Suppressor macrophage treated with lipopolysaccharide for 1 hour (primary cell): ENCODE data around the gene CACNA1D.

Experiments
- DNase-seq, 3 donors: peaks; one replicate each; pipeline ENCODE4 v3.0.0-alpha.2; 2020 to 2022

CACNA1D gene

GRCh38 chr3:53721187-53722119 is 227.0 kb downstream of the CACNA1D start:
- DNase-seq: peak; percentile 34 to 49 (median 38)

GRCh38 chr3:53724566-53724965 is 230.2 kb downstream of the CACNA1D start:
- DNase-seq: no peak

DNA sequence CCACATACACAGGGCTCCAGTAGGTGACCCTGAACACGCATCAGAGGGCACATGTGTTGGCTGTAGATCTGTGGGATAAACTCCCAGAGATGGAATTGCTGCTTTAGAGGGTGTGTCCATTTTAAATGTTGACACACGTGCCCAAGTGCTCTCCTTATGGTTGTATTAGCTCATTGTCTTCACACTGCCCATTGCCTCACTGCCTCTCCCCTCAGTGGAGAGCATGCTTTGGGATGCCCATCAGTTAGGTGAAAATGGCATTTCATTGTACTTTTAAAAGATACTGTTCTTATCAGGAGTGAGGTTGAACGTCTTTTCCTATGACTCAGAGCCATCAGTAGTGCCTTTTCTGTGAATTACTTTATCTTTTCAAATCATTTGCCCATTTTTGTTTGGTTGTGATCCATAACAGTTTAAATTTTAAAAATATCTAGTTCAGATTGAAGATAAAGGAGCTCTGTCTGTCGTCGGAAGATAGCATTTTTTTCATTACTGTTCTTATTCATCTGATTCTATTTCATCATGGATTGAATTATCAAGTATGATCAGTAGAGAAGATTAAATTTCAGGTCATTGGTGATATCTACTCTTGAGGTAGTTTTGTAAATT is 231.1 kb downstream of the CACNA1D start:
- no peak for DNase-seq

DNA sequence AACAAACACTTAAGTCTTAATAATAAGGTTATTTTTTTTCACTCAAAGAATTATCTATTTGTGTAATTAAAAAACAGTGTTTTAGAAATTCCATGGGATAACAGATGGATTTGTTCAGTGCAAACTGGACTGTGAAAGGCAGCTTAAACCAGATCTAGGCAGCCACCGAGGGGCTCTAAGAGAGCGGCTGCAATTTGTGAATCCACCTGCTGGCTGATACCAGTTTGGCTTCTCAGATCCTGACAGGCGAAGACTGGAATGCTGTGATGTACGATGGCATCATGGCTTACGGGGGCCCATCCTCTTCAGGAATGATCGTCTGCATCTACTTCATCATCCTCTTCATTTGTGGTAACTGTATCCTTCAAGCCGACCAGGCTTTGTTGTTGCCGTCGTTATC is 232.2 kb downstream of the CACNA1D start:
- no peak for DNase-seq

DNA sequence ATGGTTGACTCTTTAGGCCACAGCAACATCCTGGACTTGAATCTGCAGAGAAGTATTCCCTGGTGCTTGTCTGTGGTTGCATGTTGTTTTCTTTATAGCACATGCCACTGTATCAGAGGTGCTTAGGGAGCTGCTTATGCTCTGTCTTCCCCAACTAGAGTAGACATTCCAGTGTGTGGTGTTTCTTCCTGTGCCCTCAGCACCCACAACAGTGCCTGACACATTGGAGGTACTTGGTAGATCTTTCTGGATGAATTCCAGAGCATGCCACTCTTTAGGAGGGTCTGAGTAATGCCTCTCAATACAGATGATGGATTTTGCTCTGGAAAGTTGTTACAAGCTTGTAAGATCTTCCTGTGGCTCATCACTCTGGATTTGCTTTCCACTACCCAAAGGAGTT is 234.2 kb downstream of the CACNA1D start:
- no peak for DNase-seq

GRCh38 chr3:53729159-53729558 is 234.7 kb downstream of the CACNA1D start:
- no peak for DNase-seq

- no peak for DNase-seq
These were observed 235.2 kb downstream of the CACNA1D start for GRCh38 chr3:53729618-53730017.

DNA sequence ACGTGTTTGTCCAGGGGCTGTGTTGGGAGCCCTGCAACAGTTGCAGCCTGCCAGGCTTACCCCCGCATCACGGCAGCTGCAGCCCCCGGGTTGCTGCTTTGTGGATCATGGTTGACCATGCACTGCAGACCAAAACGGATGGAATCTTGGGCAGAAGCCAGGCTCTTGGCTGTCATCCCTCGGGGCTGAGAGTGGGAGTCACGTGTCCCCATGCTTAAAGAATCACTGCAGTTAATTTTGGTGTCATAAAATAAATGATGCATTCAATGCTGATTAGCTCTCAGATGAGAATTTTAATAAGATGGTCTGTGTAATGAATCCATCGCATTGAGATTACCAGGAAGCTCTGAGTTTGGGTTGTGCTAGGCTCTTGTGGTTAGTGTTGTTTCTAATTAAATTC is 236.2 kb downstream of the CACNA1D start:
- no peak for DNase-seq

GRCh38 chr3:53731934-53732624 is 237.7 kb downstream of the CACNA1D start:
- no peak for DNase-seq

DNA sequence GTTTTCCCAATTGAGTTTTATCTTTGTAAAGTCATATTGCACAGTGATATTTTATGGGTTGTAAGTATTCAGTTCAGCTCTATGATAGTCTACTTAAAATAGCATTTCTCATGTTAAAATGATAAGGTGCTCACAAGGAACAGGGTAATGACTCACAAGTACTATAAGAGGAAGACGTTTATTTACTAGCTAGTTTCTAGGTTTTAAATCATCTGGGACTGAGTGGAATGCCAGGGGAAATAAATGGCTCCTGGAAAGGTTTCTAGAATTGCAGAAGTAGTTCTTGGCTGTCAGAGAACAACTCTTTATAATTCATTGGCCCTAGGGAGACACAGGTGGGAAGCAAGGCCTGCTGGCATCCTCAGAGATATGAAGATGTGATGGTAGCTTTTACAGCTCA is 239.0 kb downstream of the CACNA1D start:
- DNase-seq: no peak

DNA sequence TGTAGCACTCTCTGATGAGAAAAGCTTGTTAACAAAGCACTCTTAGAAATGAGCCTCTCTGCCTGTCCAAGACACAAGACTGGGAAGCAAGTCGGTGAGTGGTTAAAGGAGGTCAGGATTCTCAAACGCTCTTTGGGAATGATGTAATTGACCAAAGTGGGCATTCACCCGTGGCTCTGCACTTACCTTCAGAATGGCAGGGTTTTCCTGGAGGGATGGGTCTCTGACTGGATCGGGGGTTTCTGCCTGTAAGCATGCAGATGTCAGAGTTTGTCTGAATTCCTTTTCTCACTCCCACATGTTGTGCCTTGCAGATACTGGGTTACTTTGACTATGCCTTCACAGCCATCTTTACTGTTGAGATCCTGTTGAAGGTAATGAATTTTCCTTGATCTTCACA is 245.6 kb downstream of the CACNA1D start:
- DNase-seq: no peak

DNA sequence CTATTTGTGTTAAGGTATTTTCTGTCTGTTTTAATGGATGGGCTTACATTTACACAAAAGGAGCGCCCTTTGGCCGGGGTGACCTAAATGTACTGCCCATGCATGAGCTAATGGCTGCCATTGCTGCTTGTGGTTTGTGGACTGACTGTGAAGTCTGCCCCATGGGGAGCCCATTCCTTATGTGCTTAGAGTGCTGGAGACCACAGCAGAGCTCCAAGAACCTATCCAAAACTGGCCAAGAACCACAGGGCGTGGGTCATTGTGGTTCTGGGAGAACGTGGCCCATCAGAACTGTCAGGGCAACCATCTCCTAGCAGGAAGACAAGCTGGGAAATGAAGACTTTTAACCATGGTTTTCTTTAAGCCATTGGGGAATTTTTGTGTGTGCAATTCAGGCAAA is 246.5 kb downstream of the CACNA1D start:
- DNase-seq: no peak

- DNase-seq: peak in 2 of 3 donors; percentile 39 to 77
These were observed 249.9 kb downstream of the CACNA1D start for GRCh38 chr3:53744351-53744750.

- no peak for DNase-seq
These were observed 253.1 kb downstream of the CACNA1D start for GRCh38 chr3:53747559-53747958.

DNA sequence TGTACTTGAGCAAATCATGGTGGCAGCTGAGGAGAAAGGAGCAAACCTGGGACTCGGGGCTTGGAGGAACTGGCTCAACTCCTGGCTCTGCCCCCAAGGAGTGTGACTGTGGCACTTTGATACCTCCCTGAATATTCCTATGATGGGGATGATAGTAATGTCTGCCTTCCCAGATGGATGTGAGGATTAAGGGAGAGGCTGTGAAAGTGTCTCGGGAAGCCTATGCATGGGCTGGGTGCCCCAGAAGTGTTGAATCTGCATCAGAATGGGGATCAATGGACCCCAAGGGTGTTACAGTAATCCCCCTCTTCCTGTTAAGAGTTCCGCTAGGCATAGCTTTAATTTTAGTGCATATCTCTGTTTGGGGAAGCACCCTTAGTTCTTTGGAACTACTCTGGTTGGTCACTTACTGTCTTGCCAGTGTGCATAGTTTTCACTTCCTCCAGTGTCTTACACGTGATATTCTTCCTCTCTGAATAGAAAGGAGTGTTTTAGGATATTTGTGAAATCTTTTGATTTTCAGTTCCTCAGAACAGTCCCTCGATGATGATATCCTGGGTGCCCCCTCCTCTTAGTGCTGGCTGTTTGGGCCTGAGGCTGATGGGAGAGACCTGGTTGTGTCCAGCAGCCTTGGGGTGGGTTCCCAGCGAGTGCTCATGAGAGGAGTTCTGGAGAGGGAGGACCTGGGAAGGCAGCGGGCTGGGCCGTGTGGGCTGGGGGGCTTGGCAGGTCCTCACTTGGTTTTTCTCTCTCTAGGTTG is 254.3 kb downstream of the CACNA1D start:
- DNase-seq: peak; percentile 77 to 93 (median 91)

DNA sequence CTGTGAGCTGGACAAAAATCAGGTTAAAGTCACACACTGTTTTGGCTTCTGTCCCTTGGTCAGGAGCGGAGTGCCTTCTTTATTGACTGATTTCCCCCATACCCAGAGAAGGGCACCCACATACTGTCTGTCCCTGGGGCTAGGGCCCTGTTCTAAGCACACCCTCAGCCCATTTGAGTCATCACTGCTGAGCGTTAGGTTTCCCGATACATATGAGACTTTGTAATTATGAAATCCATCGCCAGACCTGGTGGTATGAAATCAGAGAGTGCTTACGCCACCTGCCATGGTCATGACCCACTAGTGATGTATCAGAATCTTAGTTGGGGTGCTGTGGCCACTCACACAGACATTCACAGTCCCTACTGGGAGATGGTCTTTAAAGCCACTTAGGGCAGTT is 255.0 kb downstream of the CACNA1D start:
- DNase-seq: peak; percentile 80 to 91 (median 89)

GRCh38 chr3:53750253-53751210 is 256.1 kb downstream of the CACNA1D start:
- DNase-seq: peak; percentile 59 to 66 (median 61)

- no peak for DNase-seq
These were observed 259.2 kb downstream of the CACNA1D start for GRCh38 chr3:53753518-53754183.

DNA sequence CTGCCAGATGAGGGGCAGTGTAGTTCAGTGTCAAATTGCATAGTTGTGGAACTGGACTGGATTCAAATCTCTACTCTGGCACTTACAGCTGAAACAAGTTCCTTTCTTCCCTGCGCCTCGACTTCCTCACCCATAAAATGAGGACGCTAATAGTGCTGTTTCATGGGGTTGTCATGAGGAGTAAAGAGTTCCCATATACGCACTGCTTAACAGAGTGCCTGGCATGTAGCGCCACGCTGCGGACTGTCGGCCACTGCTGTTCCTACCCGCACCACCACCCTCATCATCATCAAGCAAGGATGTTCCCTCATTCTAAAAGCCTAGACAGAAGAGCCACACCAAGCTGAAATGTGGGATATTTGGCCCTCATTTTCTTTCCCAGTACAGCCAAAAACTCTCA is 259.9 kb downstream of the CACNA1D start:
- peak; percentile 32 to 46 (median 39) for DNase-seq

GRCh38 chr3:53758846-53759245 is 264.4 kb downstream of the CACNA1D start:
- no peak for DNase-seq

GRCh38 chr3:53763353-53763752 is 268.9 kb downstream of the CACNA1D start:
- no peak for DNase-seq
